Lung (tissue), 12 donors: Measurements from ENCODE around the gene MRM3. TPM values are rescaled to one million over a fixed set of nuclear protein-coding genes. Genes with fewer than 3 reads are reported as not detected.

ENCODE experiments used
- ATAC-seq: fragments of 200-7000 bp; cut with Tn5 transposase; one replicate; pipeline ENCODE4 v1.9.1; 2020; ENCODE audit warnings: moderate number of reproducible peaks; ENCODE audit not compliant: insufficient read depth, low FRiP score
- DNase-seq, 3 donors: peaks; one replicate each; pipeline ENCODE4 v3.0.0-alpha.2; 2013 to 2017
- H3K27ac ChIP-seq, 2 donors: one replicate each; pipeline ENCODE4 v1.5.1; 2013; ENCODE audit warnings: mild to moderate bottlenecking in 2 of 2, moderate library complexity in 2 of 2, control low read depth in 1 of 2, inconsistent platforms in 1 of 2, low read depth in 1 of 2, low read length in 1 of 2
- H3K27me3 ChIP-seq, 3 donors: one replicate each; pipeline ENCODE4 v1.5.1; 2013; ENCODE audit warnings: low read length in 2 of 3; ENCODE audit not compliant: control insufficient read depth in 3 of 3, insufficient read depth in 3 of 3
- H3K36me3 ChIP-seq, 4 donors: one replicate each; pipeline ENCODE4 v1.5.1; 2013; ENCODE audit warnings: low read length in 4 of 4, mild to moderate bottlenecking in 1 of 4, moderate library complexity in 1 of 4; ENCODE audit not compliant: control insufficient read depth in 4 of 4, insufficient read depth in 4 of 4
- H3K4me1 ChIP-seq, 5 donors: one replicate each; pipeline ENCODE4 v1.5.1; 2013; ENCODE audit warnings: low read length in 5 of 5, mild to moderate bottlenecking in 2 of 5, moderate library complexity in 1 of 5; ENCODE audit not compliant: control insufficient read depth in 5 of 5, insufficient read depth in 5 of 5
- H3K4me3 ChIP-seq: one replicate; pipeline ENCODE4 v1.5.1; 2013; ENCODE audit warnings: mild to moderate bottlenecking, control low read depth, moderate library complexity
- H3K9ac ChIP-seq, 2 donors: one replicate each; pipeline ENCODE4 v1.5.1; 2013; ENCODE audit warnings: low read length in 2 of 2, control low read depth in 1 of 2; ENCODE audit not compliant: insufficient read depth in 1 of 2
- H3K9me3 ChIP-seq, 4 donors: one replicate each; pipeline ENCODE4 v1.5.1; 2013; ENCODE audit warnings: low read length in 3 of 4, mild to moderate bottlenecking in 1 of 4, moderate library complexity in 1 of 4; ENCODE audit not compliant: control insufficient read depth in 4 of 4, insufficient read depth in 3 of 4
- whole genome bisulfite sequencing, 2 donors: extraction: QIAGEN DNeasy Blood & Tissue Kit; methylation state at CpG; one replicate each; pipeline ENCODE4 v1.1.7; 2013; 5-methylcytosine and 5-hydroxymethylcytosine counted together
- polyA plus RNA-seq, 2 donors: library from polyadenylated mRNA; stranded (reverse); fragments of 200-250 nt; gene quantifications; one replicate each; pipeline ENCODE4 v1.2.1, GENCODE V29; 2013
- total RNA-seq, 2 donors: library from RNA; depleted of rRNA in 1 of 2; stranded (reverse); fragments of >200 nt in 1 of 2; gene quantifications; one replicate each; pipeline ENCODE4 v1.2.1, GENCODE V29; 2014 to 2021
- TF ChIP-seq, protein P1 (sequence below): IDR thresholded peaks from 2 replicates; pipeline ENCODE4 v1.5.1; 2012; ENCODE audit warnings: mild to moderate bottlenecking; ENCODE audit errors: control extremely low read depth, extremely low read depth
- donor health status: control.
- donor health status: control.
- donor health status: Bipolar disorder and iron deficiency.
- donor health status: healthy.
- donor health status: DM: yes; HTN: yes; CAD: no.

MRM3 gene
- total and polyA plus RNA-seq, 4 donors = 10.4 to 16.3 (median 13.1) TPM

DNA sequence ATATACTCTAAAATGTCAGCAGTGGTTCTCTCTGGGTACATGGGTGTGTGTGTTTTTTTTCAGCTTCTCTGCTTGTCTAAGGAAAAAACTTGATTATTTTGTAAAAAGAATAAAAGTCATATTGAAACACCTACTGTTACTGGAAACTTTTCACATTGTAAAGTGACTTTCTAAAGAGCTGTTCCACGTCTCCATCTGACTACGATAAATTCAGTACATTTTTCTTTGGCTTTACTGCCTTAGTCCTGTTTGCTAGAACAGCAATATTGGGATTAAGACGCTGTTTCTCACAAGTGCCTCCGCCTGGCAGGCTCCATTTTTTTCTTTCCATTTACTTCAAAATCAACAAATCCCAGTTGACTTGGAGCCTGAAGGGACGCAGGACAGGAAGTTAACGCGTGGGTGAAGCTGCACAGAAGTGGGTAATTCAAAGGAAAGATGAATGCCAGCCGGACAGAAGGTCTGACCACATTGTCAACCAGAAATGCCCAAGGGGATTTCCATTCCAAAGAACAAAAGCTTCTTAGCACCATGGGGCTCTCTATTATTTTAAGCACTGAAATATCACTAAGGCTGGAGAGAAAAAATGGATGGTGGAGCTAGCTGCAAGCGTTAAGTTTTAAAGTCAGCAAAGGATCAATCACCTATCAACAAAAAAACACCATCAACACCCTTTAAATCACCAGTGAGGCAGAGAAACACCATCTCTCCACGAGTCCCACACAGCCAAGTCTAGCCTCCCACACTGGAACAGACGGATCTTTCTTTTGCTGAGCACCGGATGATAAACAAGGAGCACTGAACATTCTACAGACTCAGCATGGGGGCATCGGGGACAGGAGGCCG lies 8.5 kb upstream of the MRM3 start:
- no peaks in the 10 kb centered on the region for H3K9me3 ChIP-seq
- H3K27me3 ChIP-seq = no peaks in the 10 kb centered on the region
- no peaks in the 10 kb centered on the region for H3K4me1 ChIP-seq
- 78 to 83% methylated on average over 14 of the region's 14 CpGs for WGBS, 2 donors
- no peak overlapping the region for H3K27ac ChIP-seq
- H3K36me3 ChIP-seq = peaks cover 31 to 53% (median 45%) of the 10 kb centered on the region in 4 donors
- ATAC-seq (no peak), DNase-seq (no peak)
- TF ChIP-seq, protein P1, sequence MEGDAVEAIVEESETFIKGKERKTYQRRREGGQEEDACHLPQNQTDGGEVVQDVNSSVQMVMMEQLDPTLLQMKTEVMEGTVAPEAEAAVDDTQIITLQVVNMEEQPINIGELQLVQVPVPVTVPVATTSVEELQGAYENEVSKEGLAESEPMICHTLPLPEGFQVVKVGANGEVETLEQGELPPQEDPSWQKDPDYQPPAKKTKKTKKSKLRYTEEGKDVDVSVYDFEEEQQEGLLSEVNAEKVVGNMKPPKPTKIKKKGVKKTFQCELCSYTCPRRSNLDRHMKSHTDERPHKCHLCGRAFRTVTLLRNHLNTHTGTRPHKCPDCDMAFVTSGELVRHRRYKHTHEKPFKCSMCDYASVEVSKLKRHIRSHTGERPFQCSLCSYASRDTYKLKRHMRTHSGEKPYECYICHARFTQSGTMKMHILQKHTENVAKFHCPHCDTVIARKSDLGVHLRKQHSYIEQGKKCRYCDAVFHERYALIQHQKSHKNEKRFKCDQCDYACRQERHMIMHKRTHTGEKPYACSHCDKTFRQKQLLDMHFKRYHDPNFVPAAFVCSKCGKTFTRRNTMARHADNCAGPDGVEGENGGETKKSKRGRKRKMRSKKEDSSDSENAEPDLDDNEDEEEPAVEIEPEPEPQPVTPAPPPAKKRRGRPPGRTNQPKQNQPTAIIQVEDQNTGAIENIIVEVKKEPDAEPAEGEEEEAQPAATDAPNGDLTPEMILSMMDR = no peak
- H3K9ac ChIP-seq = no peak overlapping the region
- H3K4me3 ChIP-seq = no peak overlapping the region

DNA sequence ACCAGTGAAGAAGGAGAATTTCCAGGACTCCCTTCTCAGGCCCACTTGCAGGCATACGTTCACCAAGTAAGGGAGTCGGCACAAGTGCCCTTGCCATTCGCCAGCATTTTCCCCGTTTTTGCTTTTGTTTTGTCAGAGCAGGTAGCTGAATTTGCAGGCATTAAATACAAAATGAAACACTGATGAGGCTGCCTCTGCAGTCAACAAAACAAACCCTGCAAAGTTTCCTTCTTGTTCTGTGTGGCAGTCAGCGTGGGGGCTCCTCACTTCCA lies 7.9 kb upstream of the MRM3 start:
- DNase-seq (no peak), ATAC-seq (no peak)
- H3K27ac ChIP-seq = no peak overlapping the region
- 93 to 94% methylated on average over 5 of the region's 5 CpGs for WGBS, 2 donors
- H3K9ac ChIP-seq = no peak overlapping the region
- TF ChIP-seq, protein P1 = no peak
- H3K4me3 ChIP-seq = no peak overlapping the region
- H3K9me3 ChIP-seq = no peaks in the 10 kb centered on the region
- H3K27me3 ChIP-seq = no peaks in the 10 kb centered on the region
- H3K36me3 ChIP-seq = peaks cover 32 to 48% (median 43%) of the 10 kb centered on the region in 4 donors
- no peaks in the 10 kb centered on the region for H3K4me1 ChIP-seq

DNA sequence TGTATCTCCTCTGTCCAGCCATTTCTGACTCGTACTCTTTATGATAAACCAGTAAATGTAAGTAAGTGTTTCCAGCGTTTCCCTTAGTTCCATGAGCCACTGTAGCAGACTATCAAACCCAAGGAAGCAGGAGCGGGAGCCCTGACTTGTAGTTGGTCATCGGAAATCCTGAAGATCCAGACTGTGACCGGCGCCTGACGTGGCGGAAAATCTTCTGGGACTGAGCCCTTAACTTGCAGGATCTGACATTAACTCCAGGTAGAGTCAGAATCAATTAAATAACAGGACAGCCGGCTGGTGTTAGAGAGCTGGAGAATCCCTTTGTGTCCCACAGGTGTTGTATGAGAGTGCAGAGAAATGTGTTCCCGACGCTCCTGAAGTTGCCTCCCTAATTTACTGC lies 4.1 kb upstream of the MRM3 start:
- DNase-seq (no peak), ATAC-seq (no peak)
- TF ChIP-seq, protein P1 = no peak
- Histone ChIP-seq H3K27ac (no peak overlapping the region), H3K9me3 (no peaks in the 10 kb centered on the region), H3K27me3 (no peaks in the 10 kb centered on the region), H3K4me1 (peaks cover 0 to 10% (median 8%) of the 10 kb centered on the region in 5 donors), H3K4me3 (no peak overlapping the region), H3K9ac (no peak overlapping the region), H3K36me3 (peaks cover 13 to 41% (median 27%) of the 10 kb centered on the region in 4 donors)
- WGBS, 2 donors = 95 to 98% methylated on average over 11 of the region's 11 CpGs
